Upper lobe of right lung (tissue), 1 donor: ENCODE data around the gene ITPR2. TPM values are rescaled to one million over a fixed set of nuclear protein-coding genes. Genes with fewer than 3 reads are reported as not detected.

Source experiments
- ATAC-seq: fragments of 200-7000 bp; cut with Tn5 transposase; one replicate; pipeline ENCODE4 v1.9.1; 2020; ENCODE audit warnings: mild to moderate bottlenecking, moderate library complexity
- DNase-seq: peaks from one replicate; pipeline ENCODE4 v3.0.0-alpha.2; 2020
- H3K27ac ChIP-seq: fragments of 200-600 bp; one replicate; pipeline ENCODE4 v1.8.0; 2022
- H3K27me3 ChIP-seq: fragments of 200-600 bp; one replicate; pipeline ENCODE4 v1.8.0; 2022; ENCODE audit warnings: mild to moderate bottlenecking
- H3K36me3 ChIP-seq: fragments of 200-600 bp; one replicate; pipeline ENCODE4 v1.8.0; 2022
- H3K4me1 ChIP-seq: fragments of 200-600 bp; one replicate; pipeline ENCODE4 v1.8.0; 2022
- H3K4me3 ChIP-seq: fragments of 200-600 bp; one replicate; pipeline ENCODE4 v1.8.0; 2022; ENCODE audit warnings: mild to moderate bottlenecking
- H3K9me3 ChIP-seq: fragments of 200-600 bp; one replicate; pipeline ENCODE4 v1.8.0; 2022
- CTCF ChIP-seq: fragments of 200-600 bp; IDR thresholded peaks from one replicate; pipeline ENCODE4 v1.8.0; 2022; ENCODE audit warnings: antibody characterized with exemption
- intact Hi-C: fragments of 100-400 bp; cut with DNase I; formaldehyde crosslinking; loops from one replicate; pipeline ENCODE4 v1.11.0; 2022
- total RNA-seq: library from RNA; stranded (reverse); fragmentation: NEBNext Ultra II Directional; extraction: Animal tissue kit (Norgen Biotek cat#: 25700); gene quantifications from one replicate; pipeline ENCODE4 v1.2.1, GENCODE V29; 2021
- donor health status: DM: no; HTN: yes; CAD: no; lungs with severe emphysema.

The ITPR2 gene
- total RNA-seq, 1 donor from 2014 or later: 50.8 TPM

GRCh38 chr12:26806556-26806955, 26.4 kb downstream of the ITPR2 start:
- Histone ChIP-seq H3K4me3 (no peak overlapping the region), H3K27ac (no peak overlapping the region), H3K4me1 (peaks cover 10% of the 10 kb centered on the region), H3K9me3 (no peaks in the 10 kb centered on the region), H3K27me3 (no peaks in the 10 kb centered on the region), H3K36me3 (no peaks in the 10 kb centered on the region)
- DNase-seq (no peak), ATAC-seq (no peak)
- TF ChIP-seq CTCF: no peak
- intact Hi-C loops: no loop called here

- intact Hi-C loops: no loop called here
- no peak overlapping the region for H3K27ac ChIP-seq
- ATAC-seq (no peak), DNase-seq (no peak)
- peaks cover 6% of the 10 kb centered on the region for H3K4me1 ChIP-seq
- TF ChIP-seq CTCF: no peak
- no peaks in the 10 kb centered on the region for H3K27me3 ChIP-seq
- no peaks in the 10 kb centered on the region for H3K9me3 ChIP-seq
- H3K4me3 ChIP-seq: no peak overlapping the region
- H3K36me3 ChIP-seq: no peaks in the 10 kb centered on the region
These were observed 27.5 kb downstream of the ITPR2 start for GRCh38 chr12:26805401-26805971.

DNA sequence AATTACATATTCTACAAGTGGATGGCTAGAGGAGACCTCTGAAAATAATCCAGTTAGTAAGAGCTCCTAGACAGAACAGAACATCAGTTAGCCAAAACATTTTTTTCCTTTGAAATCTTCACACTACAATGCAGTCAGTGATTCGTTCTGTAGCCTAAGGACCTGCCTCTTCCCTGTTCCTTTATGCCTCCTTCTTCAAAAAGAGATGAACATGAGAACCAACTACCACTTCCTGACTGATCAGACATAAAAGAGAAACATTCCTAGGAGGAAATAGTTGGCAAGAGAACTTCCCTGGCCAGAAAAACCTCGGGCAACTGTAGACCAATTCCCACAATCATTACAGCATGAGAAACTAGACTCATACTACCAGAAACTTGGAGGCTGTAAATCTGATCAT, 29.4 kb downstream of the ITPR2 start:
- no peak for DNase-seq
- Histone ChIP-seq H3K36me3 (no peaks in the 10 kb centered on the region), H3K27ac (no peak overlapping the region), H3K9me3 (no peaks in the 10 kb centered on the region), H3K4me1 (peaks cover 4% of the 10 kb centered on the region), H3K4me3 (no peak overlapping the region), H3K27me3 (no peaks in the 10 kb centered on the region)
- TF ChIP-seq CTCF: no peak
- no peak for ATAC-seq
- intact Hi-C loops: no loop called here

DNA sequence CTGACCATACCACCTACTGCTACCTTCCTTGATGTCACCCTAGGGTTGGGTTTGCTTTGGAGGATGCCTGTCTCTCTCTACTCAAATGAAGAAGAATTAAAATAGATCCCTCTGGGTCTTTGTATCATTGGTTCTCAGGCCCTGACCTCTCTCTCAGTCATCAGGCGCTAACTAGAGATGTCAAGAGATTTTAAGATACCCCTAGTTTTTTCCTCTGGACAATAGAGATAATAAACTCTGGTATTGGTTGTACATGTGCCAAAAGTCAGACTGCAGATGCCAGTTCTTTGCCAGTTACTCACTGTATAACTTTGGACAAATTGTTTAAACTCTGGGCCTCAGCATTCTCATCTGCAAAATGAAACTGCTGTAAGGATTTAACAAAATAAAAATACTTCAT, 31.5 kb downstream of the ITPR2 start:
- no peak for DNase-seq
- Histone ChIP-seq H3K27me3 (no peaks in the 10 kb centered on the region), H3K9me3 (no peaks in the 10 kb centered on the region), H3K4me1 (peaks cover 13% of the 10 kb centered on the region), H3K36me3 (no peaks in the 10 kb centered on the region), H3K27ac (no peak overlapping the region), H3K4me3 (no peak overlapping the region)
- intact Hi-C loops: no loop called here
- ATAC-seq: no peak
- TF ChIP-seq CTCF: no peak

DNA sequence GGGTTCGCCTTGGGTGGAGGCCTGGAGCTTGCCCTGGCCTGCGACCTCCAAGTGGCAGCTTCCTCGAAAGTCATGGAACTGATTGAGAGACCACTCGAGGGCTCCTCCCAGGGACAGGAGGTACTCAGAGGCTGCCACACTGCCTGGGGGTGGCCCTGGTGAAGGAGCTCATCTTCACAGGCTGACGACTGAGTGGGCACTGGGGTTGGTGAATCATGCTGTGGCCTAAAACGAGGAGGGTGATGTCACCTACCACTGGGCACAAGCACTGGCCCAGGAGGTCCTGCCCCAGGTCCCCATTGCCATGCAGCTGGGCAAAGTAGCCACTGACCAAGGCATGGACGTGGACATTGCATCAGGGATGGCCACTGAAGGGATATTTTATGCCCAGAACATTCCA, 32.1 kb downstream of the ITPR2 start:
- Histone ChIP-seq H3K9me3 (no peaks in the 10 kb centered on the region), H3K4me3 (no peak overlapping the region), H3K27ac (no peak overlapping the region), H3K27me3 (no peaks in the 10 kb centered on the region), H3K4me1 (peaks cover 13% of the 10 kb centered on the region), H3K36me3 (no peaks in the 10 kb centered on the region)
- intact Hi-C loops: no loop called here
- no peak for TF ChIP-seq CTCF
- DNase-seq (no peak), ATAC-seq (no peak)

GRCh38 chr12:26800347-26800746, 32.6 kb downstream of the ITPR2 start:
- no peaks in the 10 kb centered on the region for H3K27me3 ChIP-seq
- no peak overlapping the region for H3K27ac ChIP-seq
- ATAC-seq (no peak), DNase-seq (no peak)
- H3K4me1 ChIP-seq: peaks cover 13% of the 10 kb centered on the region
- H3K36me3 ChIP-seq: no peaks in the 10 kb centered on the region
- no peak for TF ChIP-seq CTCF
- intact Hi-C loops: no loop called here
- H3K9me3 ChIP-seq: no peaks in the 10 kb centered on the region
- H3K4me3 ChIP-seq: no peak overlapping the region
